IMR-90 (cell line): ENCODE data around the gene KLHL29. TPM values are rescaled to one million over a fixed set of nuclear protein-coding genes. Genes with fewer than 3 reads are reported as not detected.

ENCODE experiments used
- ATAC-seq: fragments of 200-7000 bp; cut with Tn5 transposase; 2 replicates; pipeline ENCODE4 v1.9.1; 2020; ENCODE audit warnings: low read depth, mild to moderate bottlenecking, moderate library complexity
- BruUV-seq: library from RNA; stranded (reverse); fragments of 400-500 nt; replicated peaks from 2 replicates; lab custom pipeline; 2021; lab: Mats Ljungman, UMichigan
- CTCF ChIA-PET: fragments of 300-600 bp; formaldehyde crosslinking; extraction: SDS; loops from one replicate; lab custom pipeline; 2021; ENCODE audit warnings: antibody characterized with exemption; lab: Yijun Ruan, JAX
- POLR2A ChIA-PET: fragments of 300-600 bp; sonication (Branson Sonifier 250); formaldehyde crosslinking; loops from one replicate; lab custom pipeline; 2022; ENCODE audit warnings: antibody characterized with exemption; ENCODE audit not compliant: unreplicated experiment; lab: Charles Lee
- DNase-seq: peaks from one replicate; pipeline ENCODE4 v3.0.0; 2013
- H2AFZ ChIP-seq: replicated peaks from 2 replicates; pipeline ENCODE3; 2013; ENCODE audit warnings: low read length, mild to moderate bottlenecking; ENCODE audit not compliant: poor library complexity
- H2AK5ac ChIP-seq: 2 replicates; pipeline ENCODE4 v1.6.1; 2013; ENCODE audit warnings: low read depth, low read length, inconsistent platforms
- H2AK9ac ChIP-seq: replicated peaks from 2 replicates; pipeline ENCODE3; 2013; ENCODE audit warnings: mild to moderate bottlenecking, low read depth, low read length, moderate library complexity; ENCODE audit not compliant: poor library complexity
- H2BK120ac ChIP-seq: 2 replicates; pipeline ENCODE4 v1.6.1; 2013; ENCODE audit warnings: low read depth, low read length, inconsistent platforms
- H2BK15ac ChIP-seq: 3 replicates; pipeline ENCODE4 v1.6.1; 2013; ENCODE audit warnings: low read depth, low read length, inconsistent platforms
- H2BK20ac ChIP-seq: 2 replicates; pipeline ENCODE4 v1.6.1; 2013; ENCODE audit warnings: low read depth, mild to moderate bottlenecking, inconsistent platforms, low read length, moderate library complexity
- H2BK5ac ChIP-seq: 2 replicates; pipeline ENCODE4 v1.6.1; 2013; ENCODE audit warnings: mild to moderate bottlenecking, low read depth, low read length, inconsistent platforms; ENCODE audit not compliant: poor library complexity, severe bottlenecking
- H3K14ac ChIP-seq: replicated peaks from 2 replicates; pipeline ENCODE4 v1.6.1; 2013; ENCODE audit warnings: low read depth, low read length, inconsistent platforms
- H3K18ac ChIP-seq: 2 replicates; pipeline ENCODE4 v1.6.1; 2013; ENCODE audit warnings: low read depth, low read length, control low read depth
- H3K23ac ChIP-seq: 2 replicates; pipeline ENCODE4 v1.6.1; 2013; ENCODE audit warnings: low read depth, low read length, inconsistent platforms
- H3K27ac ChIP-seq: 2 replicates; pipeline ENCODE4 v1.5.1; 2013; ENCODE audit warnings: mild to moderate bottlenecking, control low read depth, low read length; ENCODE audit not compliant: insufficient read depth
- H3K27me3 ChIP-seq: 2 replicates; pipeline ENCODE4 v1.6.1; 2013; ENCODE audit warnings: low read length; ENCODE audit not compliant: control insufficient read depth, insufficient read depth
- H3K36me3 ChIP-seq: 2 replicates; pipeline ENCODE4 v1.6.1; 2013; ENCODE audit warnings: low read length, mixed read lengths; ENCODE audit not compliant: control insufficient read depth, insufficient read depth
- H3K4ac ChIP-seq: 2 replicates; pipeline ENCODE4 v1.6.1; 2013; ENCODE audit warnings: low read depth, low read length, inconsistent platforms
- H3K4me1 ChIP-seq: 2 replicates; pipeline ENCODE4 v1.6.1; 2013; ENCODE audit warnings: low read length, mixed read lengths; ENCODE audit not compliant: control insufficient read depth, insufficient read depth
- H3K4me2 ChIP-seq: 2 replicates; pipeline ENCODE4 v1.6.1; 2013; ENCODE audit warnings: low read depth, mild to moderate bottlenecking, control low read depth, low read length, moderate library complexity
- H3K4me3 ChIP-seq: 2 replicates; pipeline ENCODE4 v1.5.1; 2013; ENCODE audit warnings: low read depth, mild to moderate bottlenecking, control low read depth, low read length, moderate library complexity; ENCODE audit not compliant: insufficient read depth
- H3K56ac ChIP-seq: 2 replicates; pipeline ENCODE4 v1.6.1; 2013; ENCODE audit warnings: low read length, inconsistent platforms; ENCODE audit not compliant: insufficient read depth; ENCODE audit errors: extremely low read depth
- H3K79me1 ChIP-seq, 2 experiments: 2 replicates each; pipeline ENCODE4 v1.6.1; 2013; ENCODE audit warnings: low read length in 2 of 2, inconsistent platforms in 1 of 2, low read depth in 1 of 2
- H3K9ac ChIP-seq: 2 replicates; pipeline ENCODE4 v1.6.1; 2013; ENCODE audit warnings: low read depth, low read length, control low read depth
- H3K9me1 ChIP-seq: 2 replicates; pipeline ENCODE4 v1.6.1; 2013; ENCODE audit warnings: low read length, inconsistent platforms; ENCODE audit not compliant: insufficient read depth
- H3K9me3 ChIP-seq: 2 replicates; pipeline ENCODE4 v1.6.1; 2013; ENCODE audit warnings: low read length; ENCODE audit not compliant: control insufficient read depth, insufficient read depth
- H4K20me1 ChIP-seq: 2 replicates; pipeline ENCODE4 v1.6.1; 2013; ENCODE audit warnings: low read length, inconsistent platforms; ENCODE audit not compliant: insufficient read depth
- H4K5ac ChIP-seq: 2 replicates; pipeline ENCODE4 v1.6.1; 2013; ENCODE audit warnings: mild to moderate bottlenecking, low read depth, low read length, control low read depth
- H4K8ac ChIP-seq, 2 experiments: 2 replicates each; pipeline ENCODE4 v1.6.1; 2013; ENCODE audit warnings: low read depth in 2 of 2, low read length in 2 of 2, control low read depth in 1 of 2, inconsistent platforms in 1 of 2
- H4K91ac ChIP-seq: 2 replicates; pipeline ENCODE4 v1.6.1; 2013; ENCODE audit warnings: low read depth, low read length, inconsistent platforms; ENCODE audit not compliant: insufficient read depth
- BHLHE40 ChIP-seq: fragments of 150-350 bp; IDR thresholded peaks from 2 replicates; pipeline ENCODE4 v1.6.1; 2016; ENCODE audit warnings: mild to moderate bottlenecking, low read depth, low read length
- CEBPB ChIP-seq: IDR thresholded peaks from 2 replicates; pipeline ENCODE4 v1.6.1; 2012; ENCODE audit warnings: low read depth, low read length, improper control_type of control experiment
- CHD1 ChIP-seq: IDR thresholded peaks from 2 replicates; pipeline ENCODE4 v1.6.1; 2012; ENCODE audit warnings: low read depth, low read length, improper control_type of control experiment
- FOS ChIP-seq: fragments of 150-350 bp; IDR thresholded peaks from 2 replicates; pipeline ENCODE4 v1.6.1; 2016; ENCODE audit warnings: low read depth, low read length
- MAZ ChIP-seq: IDR thresholded peaks from 2 replicates; pipeline ENCODE4 v1.6.1; 2012; ENCODE audit warnings: low read depth, mild to moderate bottlenecking, low read length, improper control_type of control experiment, moderate library complexity, borderline replicate concordance
- POLR2A ChIP-seq: IDR thresholded peaks from 2 replicates; pipeline ENCODE4 v1.6.1; 2012; ENCODE audit warnings: mild to moderate bottlenecking, low read depth, low read length
- USF2 ChIP-seq: fragments of 150-350 bp; IDR thresholded peaks from 2 replicates; pipeline ENCODE4 v1.6.1; 2017; ENCODE audit warnings: mild to moderate bottlenecking, antibody characterized with exemption, low read length, low read depth
- WGBS, 2 experiments: methylation state at CpG; one replicate each; pipeline versions ENCODE4 v1.1.5 to v1.1.7; 2013; ENCODE audit warnings: missing lambda C conversion rate in 2 of 2; ENCODE audit not compliant: insufficient read length in 1 of 2; ENCODE audit errors: extremely low coverage in 2 of 2; 5-methylcytosine and 5-hydroxymethylcytosine counted together
- dilution Hi-C: fragments of 300-500 bp; cut with HindIII; formaldehyde crosslinking; loops from one replicate; pipeline ENCODE4 v1.14.3; 2018; ENCODE audit warnings: low sequenced_read_pairs; ENCODE audit not compliant: unreplicated experiment
- in situ Hi-C: fragments of 300-500 bp; cut with MboI; formaldehyde crosslinking; loops from 3 replicates; pipeline ENCODE4 v1.14.3; 2019; ENCODE audit warnings: low sequenced_read_pairs, inconsistent platforms, mixed read lengths
- intact Hi-C: fragments of 100-400 bp; cut with micrococcal nuclease; formaldehyde crosslinking; loops from 2 replicates; pipeline ENCODE4 v1.10.0; 2022
- polyA plus RNA-seq, 3 experiments: library from polyadenylated mRNA; depleted of rRNA; stranded (reverse); fragments of >200 nt; gene quantifications; 2 replicates each; pipeline ENCODE4 v1.2.3, GENCODE V29; 2012; ENCODE audit warnings: low replicate concordance in 1 of 3
- total RNA-seq: library from RNA; depleted of rRNA; stranded (reverse); fragments of >200 nt; gene quantifications from 2 replicates; pipeline ENCODE4 v1.2.3, GENCODE V29; 2012

KLHL29 gene
- total and polyA plus RNA-seq, 2 of the 4 experiments (the other 2 are of a cell fraction): 2.0 to 8.0 TPM

GRCh38 chr2:23679044-23679443, 294.1 kb downstream of the KLHL29 start:
- Histone ChIP-seq H3K4me2 (no peak overlapping the region), H3K27ac (no peak overlapping the region), H3K23ac (no peak overlapping the region), H3K4ac (no peak overlapping the region), H3K9me3 (peaks cover 8% of the 10 kb centered on the region), H3K18ac (no peak overlapping the region), H3K4me1 (no peaks in the 10 kb centered on the region), H3K36me3 (no peaks in the 10 kb centered on the region), H4K8ac (no peak overlapping the region), H3K79me1 (no peaks in the 10 kb centered on the region), H2BK5ac (no peak overlapping the region), H2BK120ac (no peak overlapping the region), H3K27me3 (no peaks in the 10 kb centered on the region), H3K14ac (no peak overlapping the region), H2AK9ac (no peak overlapping the region), H3K56ac (no peak overlapping the region), H2BK15ac (no peak overlapping the region), H2BK20ac (no peak overlapping the region), H3K9me1 (no peaks in the 10 kb centered on the region), H4K91ac (no peak overlapping the region), H3K9ac (no peak overlapping the region), H4K20me1 (peaks cover 4% of the 10 kb centered on the region; the same call in 1 of the 2 replicates), H4K5ac (no peak overlapping the region), H2AK5ac (no peak overlapping the region), H3K4me3 (no peak overlapping the region), H2AFZ (no peak overlapping the region)
- WGBS, 2 experiments: no CpG with 5 or more reads among the region's 1 CpG
- no peak for TF ChIP-seq CEBPB
- no peak for TF ChIP-seq BHLHE40
- TF ChIP-seq USF2: no peak
- no peak for TF ChIP-seq FOS
- TF ChIP-seq MAZ: no peak
- no peak for TF ChIP-seq POLR2A
- no peak for TF ChIP-seq CHD1
- dilution Hi-C loops (no loop called here), intact Hi-C loops (no loop called here), in situ Hi-C loops (no loop called here)
- CTCF ChIA-PET: no interaction called here
- POLR2A ChIA-PET: no interaction called here
- DNase-seq: no peak
- no TSS peak for BruUV-seq
- ATAC-seq: no peak
